GM19397 (cell line): ENCODE results near the gene OR6C2.
"Not testable (repeated sequence)": the region's sequence is repeated elsewhere in the genome, so short reads cannot be mapped to it uniquely, and the experiment has no call there.

Experiments used
- ATAC-seq: cut with Tn5 transposase; IDR thresholded peaks from one replicate; pipeline ENCODE4 v1.9.1; 2021; ENCODE audit warnings: mild to moderate bottlenecking, moderate library complexity; ENCODE audit not compliant: unreplicated experiment

OR6C2 gene

GRCh38 chr12:55443776-55444175, at the start of gene OR6C2:
OR6C2 (plus strand) TSS chr12:55444076; CDS start chr12:55452214, 8,138 bp downstream.
- no peak for ATAC-seq

- no peak for ATAC-seq
These were observed 47.5 kb upstream of the OR6C2 start for GRCh38 chr12:55396326-55396725.

- no peak for ATAC-seq
These were observed 43.6 kb upstream of the OR6C2 start, which contains the start of gene OR6C65 for GRCh38 chr12:55400229-55400628. OR6C65 (plus strand) TSS chr12:55400529; CDS start chr12:55400529, 0 bp downstream.

- no peak for ATAC-seq
These were observed 36.0 kb upstream of the OR6C2 start for GRCh38 chr12:55407866-55408265.

- ATAC-seq: not testable (repeated sequence)
These were observed 34.7 kb upstream of the OR6C2 start for GRCh38 chr12:55409133-55409532.

- not testable (repeated sequence) for ATAC-seq
These were observed 31.7 kb upstream of the OR6C2 start for GRCh38 chr12:55412138-55412537.

GRCh38 chr12:55413498-55414388, 30.1 kb upstream of the OR6C2 start:
- not testable (repeated sequence) for ATAC-seq

GRCh38 chr12:55414396-55414823, 29.5 kb upstream of the OR6C2 start:
- not testable (repeated sequence) for ATAC-seq

- ATAC-seq: not testable (repeated sequence)
These were observed 29.0 kb upstream of the OR6C2 start for GRCh38 chr12:55414889-55415288.

- no peak for ATAC-seq
These were observed 26.9 kb upstream of the OR6C2 start for GRCh38 chr12:55416961-55417360.

GRCh38 chr12:55420307-55420962, 23.4 kb upstream of the OR6C2 start:
- ATAC-seq: no peak

GRCh38 chr12:55425954-55426353, 17.9 kb upstream of the OR6C2 start, which contains the start of gene OR6C76:
OR6C76 (plus strand) TSS chr12:55426254; CDS start chr12:55426254, 0 bp downstream.
- no peak for ATAC-seq

GRCh38 chr12:55428331-55429243, 15.3 kb upstream of the OR6C2 start:
- ATAC-seq: no peak

GRCh38 chr12:55441233-55441632, 2.6 kb upstream of the OR6C2 start:
- not testable (repeated sequence) for ATAC-seq

- no peak for ATAC-seq
These were observed 1.5 kb downstream of the OR6C2 start for GRCh38 chr12:55445357-55445756.

- ATAC-seq: no peak
These were observed 2.5 kb downstream of the OR6C2 start for GRCh38 chr12:55446326-55446725.

- no peak for ATAC-seq
These were observed 4.9 kb downstream of the OR6C2 start for GRCh38 chr12:55448825-55449224.

GRCh38 chr12:55464926-55465325, 21.1 kb downstream of the OR6C2 start:
- not testable (repeated sequence) for ATAC-seq

- ATAC-seq: no peak
These were observed 24.0 kb downstream of the OR6C2 start for GRCh38 chr12:55467836-55468235.

GRCh38 chr12:55469291-55469690, 25.4 kb downstream of the OR6C2 start:
- no peak for ATAC-seq
